ENCODE measurements around the gene LARGE2. TPM values are rescaled to one million over a fixed set of nuclear protein-coding genes. Genes with fewer than 3 reads are reported as not detected.

LARGE2 gene
- total RNA-seq, 1 experiment from 2014 or later: 124 TPM

DNA sequence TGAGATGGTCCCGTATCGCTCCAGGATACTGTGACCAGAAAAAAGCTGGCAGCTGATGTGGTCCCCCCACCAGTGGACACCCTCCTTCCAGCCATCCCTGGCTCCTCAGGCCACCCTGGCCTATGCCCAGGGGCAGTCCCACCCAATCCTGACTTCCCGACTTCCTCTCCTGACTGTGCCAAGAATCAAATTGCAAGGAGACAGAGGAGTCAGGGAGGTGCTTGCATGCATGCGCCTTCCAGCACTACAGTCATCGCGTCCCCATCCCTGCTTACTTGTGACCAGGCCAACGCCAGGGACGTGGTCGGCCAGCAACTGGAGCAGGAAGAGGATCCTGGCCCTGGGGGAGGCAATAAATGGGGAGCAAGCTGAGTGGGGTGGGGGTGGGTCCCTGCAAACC is 11.8 kb upstream of the LARGE2 start:
- CTCF ChIA-PET: no interaction called here
- H3K27me3 Mint-ChIP-seq (ENCODE audit: low read depth): no peaks in the 10 kb centered on the region
- H3K4me1 Mint-ChIP-seq: no peaks in the 10 kb centered on the region; the same call in 1 of the 2 replicates
- no peak overlapping the region for H3K27ac Mint-ChIP-seq
- H3K9me3 Mint-ChIP-seq: no peaks in the 10 kb centered on the region
- peaks cover 3% of the 10 kb centered on the region; the same call in 1 of the 2 replicates for H3K36me3 Mint-ChIP-seq
- ATAC-seq (no peak), DNase-seq (ENCODE audit: low spot score) (no peak)
- TF ChIP-seq ZNF671 (CRISPR knock-in tag; IDR thresholded peaks at IDR 0.05) (no peak), GTF2I (CRISPR knock-in tag; conservative IDR thresholded peaks at IDR 0.05) (no peak), KAT7 (CRISPR knock-in tag; IDR thresholded peaks at IDR 0.05; ENCODE audit: borderline replicate concordance) (no peak)
- TF ChIP-seq, protein P1, sequence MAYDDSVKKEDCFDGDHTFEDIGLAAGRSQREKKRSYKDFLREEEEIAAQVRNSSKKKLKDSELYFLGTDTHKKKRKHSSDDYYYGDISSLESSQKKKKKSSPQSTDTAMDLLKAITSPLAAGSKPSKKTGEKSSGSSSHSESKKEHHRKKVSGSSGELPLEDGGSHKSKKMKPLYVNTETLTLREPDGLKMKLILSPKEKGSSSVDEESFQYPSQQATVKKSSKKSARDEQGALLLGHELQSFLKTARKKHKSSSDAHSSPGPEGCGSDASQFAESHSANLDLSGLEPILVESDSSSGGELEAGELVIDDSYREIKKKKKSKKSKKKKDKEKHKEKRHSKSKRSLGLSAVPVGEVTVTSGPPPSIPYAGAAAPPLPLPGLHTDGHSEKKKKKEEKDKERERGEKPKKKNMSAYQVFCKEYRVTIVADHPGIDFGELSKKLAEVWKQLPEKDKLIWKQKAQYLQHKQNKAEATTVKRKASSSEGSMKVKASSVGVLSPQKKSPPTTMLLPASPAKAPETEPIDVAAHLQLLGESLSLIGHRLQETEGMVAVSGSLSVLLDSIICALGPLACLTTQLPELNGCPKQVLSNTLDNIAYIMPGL (CRISPR knock-in tag; IDR thresholded peaks at IDR 0.05): no peak
- TF ChIP-seq, protein P2, sequence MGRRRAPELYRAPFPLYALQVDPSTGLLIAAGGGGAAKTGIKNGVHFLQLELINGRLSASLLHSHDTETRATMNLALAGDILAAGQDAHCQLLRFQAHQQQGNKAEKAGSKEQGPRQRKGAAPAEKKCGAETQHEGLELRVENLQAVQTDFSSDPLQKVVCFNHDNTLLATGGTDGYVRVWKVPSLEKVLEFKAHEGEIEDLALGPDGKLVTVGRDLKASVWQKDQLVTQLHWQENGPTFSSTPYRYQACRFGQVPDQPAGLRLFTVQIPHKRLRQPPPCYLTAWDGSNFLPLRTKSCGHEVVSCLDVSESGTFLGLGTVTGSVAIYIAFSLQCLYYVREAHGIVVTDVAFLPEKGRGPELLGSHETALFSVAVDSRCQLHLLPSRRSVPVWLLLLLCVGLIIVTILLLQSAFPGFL (CRISPR knock-in tag; IDR thresholded peaks at IDR 0.05; ENCODE audit: borderline replicate concordance): no peak
- H3K4me3 Mint-ChIP-seq: no peak overlapping the region
- POLR2A ChIA-PET: no interaction called here

DNA sequence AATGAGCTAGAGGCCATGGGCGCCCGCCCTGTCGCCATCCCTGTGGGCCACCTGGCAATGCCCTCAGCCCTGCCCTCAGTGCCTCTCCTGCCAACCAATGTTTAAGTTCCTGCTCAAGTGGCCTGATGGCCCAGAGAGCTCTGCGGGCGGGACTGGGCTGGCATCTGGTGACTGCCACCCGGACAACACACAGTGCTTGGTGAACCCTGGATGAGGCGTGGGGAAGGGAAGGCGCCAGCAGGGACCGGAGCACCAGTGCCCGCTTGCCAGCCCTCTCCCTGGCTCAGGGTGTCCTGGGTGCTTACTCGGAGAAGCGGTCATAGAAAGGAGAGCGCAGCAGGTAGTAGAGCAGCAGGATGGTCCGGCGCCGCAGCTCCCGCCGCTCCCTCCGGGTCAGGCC is 8.9 kb upstream of the LARGE2 start:
- TF ChIP-seq, protein P3, sequence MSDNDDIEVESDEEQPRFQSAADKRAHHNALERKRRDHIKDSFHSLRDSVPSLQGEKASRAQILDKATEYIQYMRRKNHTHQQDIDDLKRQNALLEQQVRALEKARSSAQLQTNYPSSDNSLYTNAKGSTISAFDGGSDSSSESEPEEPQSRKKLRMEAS (CRISPR knock-in tag; IDR thresholded peaks at IDR 0.05): no peak
- TF ChIP-seq IRF2 (CRISPR knock-in tag; IDR thresholded peaks at IDR 0.05; ENCODE audit: borderline replicate concordance, low read depth): no peak
- no peak for TF ChIP-seq OVOL2 (CRISPR knock-in tag; IDR thresholded peaks at IDR 0.05; ENCODE audit: borderline replicate concordance)
- TF ChIP-seq KAT7 (CRISPR knock-in tag; IDR thresholded peaks at IDR 0.05; ENCODE audit: borderline replicate concordance): no peak
- TF ChIP-seq, protein P4, sequence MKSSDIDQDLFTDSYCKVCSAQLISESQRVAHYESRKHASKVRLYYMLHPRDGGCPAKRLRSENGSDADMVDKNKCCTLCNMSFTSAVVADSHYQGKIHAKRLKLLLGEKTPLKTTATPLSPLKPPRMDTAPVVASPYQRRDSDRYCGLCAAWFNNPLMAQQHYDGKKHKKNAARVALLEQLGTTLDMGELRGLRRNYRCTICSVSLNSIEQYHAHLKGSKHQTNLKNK (CRISPR knock-in tag; IDR thresholded peaks at IDR 0.05): no peak
- TF ChIP-seq, protein P5, sequence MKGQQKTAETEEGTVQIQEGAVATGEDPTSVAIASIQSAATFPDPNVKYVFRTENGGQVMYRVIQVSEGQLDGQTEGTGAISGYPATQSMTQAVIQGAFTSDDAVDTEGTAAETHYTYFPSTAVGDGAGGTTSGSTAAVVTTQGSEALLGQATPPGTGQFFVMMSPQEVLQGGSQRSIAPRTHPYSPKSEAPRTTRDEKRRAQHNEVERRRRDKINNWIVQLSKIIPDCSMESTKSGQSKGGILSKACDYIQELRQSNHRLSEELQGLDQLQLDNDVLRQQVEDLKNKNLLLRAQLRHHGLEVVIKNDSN (CRISPR knock-in tag; IDR thresholded peaks at IDR 0.05): no peak
- no peak for TF ChIP-seq CBFB (CRISPR knock-in tag; IDR thresholded peaks at IDR 0.05; ENCODE audit: low read depth)
- TF ChIP-seq NFE2L1 (CRISPR knock-in tag; IDR thresholded peaks at IDR 0.05): no peak
- TF ChIP-seq, protein P1 (CRISPR knock-in tag; IDR thresholded peaks at IDR 0.05): no peak
- no peak for TF ChIP-seq FOXP1 (CRISPR knock-in tag; IDR thresholded peaks at IDR 0.05; ENCODE audit: borderline replicate concordance)
- TF ChIP-seq, protein P6, sequence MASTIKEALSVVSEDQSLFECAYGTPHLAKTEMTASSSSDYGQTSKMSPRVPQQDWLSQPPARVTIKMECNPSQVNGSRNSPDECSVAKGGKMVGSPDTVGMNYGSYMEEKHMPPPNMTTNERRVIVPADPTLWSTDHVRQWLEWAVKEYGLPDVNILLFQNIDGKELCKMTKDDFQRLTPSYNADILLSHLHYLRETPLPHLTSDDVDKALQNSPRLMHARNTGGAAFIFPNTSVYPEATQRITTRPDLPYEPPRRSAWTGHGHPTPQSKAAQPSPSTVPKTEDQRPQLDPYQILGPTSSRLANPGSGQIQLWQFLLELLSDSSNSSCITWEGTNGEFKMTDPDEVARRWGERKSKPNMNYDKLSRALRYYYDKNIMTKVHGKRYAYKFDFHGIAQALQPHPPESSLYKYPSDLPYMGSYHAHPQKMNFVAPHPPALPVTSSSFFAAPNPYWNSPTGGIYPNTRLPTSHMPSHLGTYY (CRISPR knock-in tag; IDR thresholded peaks at IDR 0.05): no peak
- TF ChIP-seq GABPB1 (CRISPR knock-in tag; IDR thresholded peaks at IDR 0.05): no peak
- TF ChIP-seq ZBTB21 (CRISPR knock-in tag; IDR thresholded peaks at IDR 0.05; ENCODE audit: borderline replicate concordance): no peak
- TF ChIP-seq NFATC4 (CRISPR knock-in tag; IDR thresholded peaks at IDR 0.05): no peak
- TF ChIP-seq, protein P7, sequence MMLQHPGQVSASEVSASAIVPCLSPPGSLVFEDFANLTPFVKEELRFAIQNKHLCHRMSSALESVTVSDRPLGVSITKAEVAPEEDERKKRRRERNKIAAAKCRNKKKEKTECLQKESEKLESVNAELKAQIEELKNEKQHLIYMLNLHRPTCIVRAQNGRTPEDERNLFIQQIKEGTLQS (CRISPR knock-in tag; conservative IDR thresholded peaks at IDR 0.05): no peak
- TF ChIP-seq, protein P8, sequence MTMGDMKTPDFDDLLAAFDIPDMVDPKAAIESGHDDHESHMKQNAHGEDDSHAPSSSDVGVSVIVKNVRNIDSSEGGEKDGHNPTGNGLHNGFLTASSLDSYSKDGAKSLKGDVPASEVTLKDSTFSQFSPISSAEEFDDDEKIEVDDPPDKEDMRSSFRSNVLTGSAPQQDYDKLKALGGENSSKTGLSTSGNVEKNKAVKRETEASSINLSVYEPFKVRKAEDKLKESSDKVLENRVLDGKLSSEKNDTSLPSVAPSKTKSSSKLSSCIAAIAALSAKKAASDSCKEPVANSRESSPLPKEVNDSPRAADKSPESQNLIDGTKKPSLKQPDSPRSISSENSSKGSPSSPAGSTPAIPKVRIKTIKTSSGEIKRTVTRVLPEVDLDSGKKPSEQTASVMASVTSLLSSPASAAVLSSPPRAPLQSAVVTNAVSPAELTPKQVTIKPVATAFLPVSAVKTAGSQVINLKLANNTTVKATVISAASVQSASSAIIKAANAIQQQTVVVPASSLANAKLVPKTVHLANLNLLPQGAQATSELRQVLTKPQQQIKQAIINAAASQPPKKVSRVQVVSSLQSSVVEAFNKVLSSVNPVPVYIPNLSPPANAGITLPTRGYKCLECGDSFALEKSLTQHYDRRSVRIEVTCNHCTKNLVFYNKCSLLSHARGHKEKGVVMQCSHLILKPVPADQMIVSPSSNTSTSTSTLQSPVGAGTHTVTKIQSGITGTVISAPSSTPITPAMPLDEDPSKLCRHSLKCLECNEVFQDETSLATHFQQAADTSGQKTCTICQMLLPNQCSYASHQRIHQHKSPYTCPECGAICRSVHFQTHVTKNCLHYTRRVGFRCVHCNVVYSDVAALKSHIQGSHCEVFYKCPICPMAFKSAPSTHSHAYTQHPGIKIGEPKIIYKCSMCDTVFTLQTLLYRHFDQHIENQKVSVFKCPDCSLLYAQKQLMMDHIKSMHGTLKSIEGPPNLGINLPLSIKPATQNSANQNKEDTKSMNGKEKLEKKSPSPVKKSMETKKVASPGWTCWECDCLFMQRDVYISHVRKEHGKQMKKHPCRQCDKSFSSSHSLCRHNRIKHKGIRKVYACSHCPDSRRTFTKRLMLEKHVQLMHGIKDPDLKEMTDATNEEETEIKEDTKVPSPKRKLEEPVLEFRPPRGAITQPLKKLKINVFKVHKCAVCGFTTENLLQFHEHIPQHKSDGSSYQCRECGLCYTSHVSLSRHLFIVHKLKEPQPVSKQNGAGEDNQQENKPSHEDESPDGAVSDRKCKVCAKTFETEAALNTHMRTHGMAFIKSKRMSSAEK (CRISPR knock-in tag; IDR thresholded peaks at IDR 0.05; ENCODE audit: borderline replicate concordance): no peak
- TF ChIP-seq ZNF219 (CRISPR knock-in tag; IDR thresholded peaks at IDR 0.05; ENCODE audit: borderline replicate concordance): no peak
- TF ChIP-seq, protein P9, sequence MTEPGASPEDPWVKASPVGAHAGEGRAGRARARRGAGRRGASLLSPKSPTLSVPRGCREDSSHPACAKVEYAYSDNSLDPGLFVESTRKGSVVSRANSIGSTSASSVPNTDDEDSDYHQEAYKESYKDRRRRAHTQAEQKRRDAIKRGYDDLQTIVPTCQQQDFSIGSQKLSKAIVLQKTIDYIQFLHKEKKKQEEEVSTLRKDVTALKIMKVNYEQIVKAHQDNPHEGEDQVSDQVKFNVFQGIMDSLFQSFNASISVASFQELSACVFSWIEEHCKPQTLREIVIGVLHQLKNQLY (CRISPR knock-in tag; IDR thresholded peaks at IDR 0.05): no peak
- TF ChIP-seq ZNF317 (CRISPR knock-in tag; IDR thresholded peaks at IDR 0.05; ENCODE audit: borderline replicate concordance, low read depth): no peak
- Mint-ChIP-seq H3K27me3 (ENCODE audit: low read depth) (no peaks in the 10 kb centered on the region), H3K4me1 (peaks cover 3% of the 10 kb centered on the region), H3K36me3 (peaks cover 3% of the 10 kb centered on the region; the same call in 1 of the 2 replicates), H3K4me3 (no peak overlapping the region), H3K27ac (no peak overlapping the region), H3K9me3 (no peaks in the 10 kb centered on the region)
- ChIA-PET CTCF (no interaction called here), POLR2A (no interaction called here)
- no peak for DNase-seq (ENCODE audit: low spot score)
- no peak for ATAC-seq

Measured in WTC11 (cell line).